ENCODE results near the gene PCDHGA8. TPM values are rescaled to one million over a fixed set of nuclear protein-coding genes. Genes with fewer than 3 reads are reported as not detected.
"Not testable (repeated sequence)": the region's sequence is repeated elsewhere in the genome, so short reads cannot be mapped to it uniquely, and the experiment has no call there.

PCDHGA8 gene
- total RNA-seq, 1 donor from 2014 or later, result 1.2 TPM

GRCh38 chr5:141427783-141428426 lies 35.5 kb downstream of the PCDHGA8 start:
- Histone ChIP-seq H3K36me3 (no peaks in the 10 kb centered on the region), H3K4me1 (no peaks in the 10 kb centered on the region), H3K27me3 (no peaks in the 10 kb centered on the region), H3K27ac (no peak overlapping the region), H3K4me3 (no peak overlapping the region), H3K9me3 (peaks cover 60% of the 10 kb centered on the region)
- no peak for DNase-seq
- no peak for ATAC-seq
- TF ChIP-seq CTCF (IDR thresholded peaks at IDR 0.05), result no peak
- intact Hi-C loops (cut with DNase I), result no loop called here

DNA sequence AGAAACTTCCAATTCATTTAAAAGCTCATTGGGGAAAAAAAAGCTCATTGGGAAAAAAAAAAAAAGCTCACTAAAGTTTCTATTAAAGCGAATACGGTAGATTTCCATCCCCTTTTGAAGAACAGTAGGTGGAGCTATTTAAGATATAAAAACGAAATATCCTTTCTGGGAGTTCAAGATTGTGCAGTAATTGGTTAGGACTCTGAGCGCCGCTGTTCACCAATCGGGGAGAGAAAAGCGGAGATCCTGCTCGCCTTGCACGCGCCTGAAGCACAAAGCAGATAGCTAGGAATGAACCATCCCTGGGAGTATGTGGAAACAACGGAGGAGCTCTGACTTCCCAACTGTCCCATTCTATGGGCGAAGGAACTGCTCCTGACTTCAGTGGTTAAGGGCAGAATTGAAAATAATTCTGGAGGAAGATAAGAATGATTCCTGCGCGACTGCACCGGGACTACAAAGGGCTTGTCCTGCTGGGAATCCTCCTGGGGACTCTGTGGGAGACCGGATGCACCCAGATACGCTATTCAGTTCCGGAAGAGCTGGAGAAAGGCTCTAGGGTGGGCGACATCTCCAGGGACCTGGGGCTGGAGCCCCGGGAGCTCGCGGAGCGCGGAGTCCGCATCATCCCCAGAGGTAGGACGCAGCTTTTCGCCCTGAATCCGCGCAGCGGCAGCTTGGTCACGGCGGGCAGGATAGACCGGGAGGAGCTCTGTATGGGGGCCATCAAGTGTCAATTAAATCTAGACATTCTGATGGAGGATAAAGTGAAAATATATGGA lies 38.1 kb downstream of the PCDHGA8 start, which contains the start of gene PCDHGA12:
Gene PCDHGA12, plus strand, starts transcription at position 176 of the 782 bp plus-strand sequence. Its CDS starts 253 bp downstream, at position 429.
- ATAC-seq (peak; percentile 81), DNase-seq (no peak)
- peak; percentile 38 for TF ChIP-seq CTCF (IDR thresholded peaks at IDR 0.05)
- Histone ChIP-seq H3K27ac (no peak within 1 kb of the TSS), H3K9me3 (peaks cover 37% of the 10 kb centered on the region), H3K27me3 (no peaks in the 10 kb centered on the region), H3K4me3 (peak within 1 kb of the TSS; percentile 15), H3K36me3 (no peaks in the 10 kb centered on the region), H3K4me1 (no peaks in the 10 kb centered on the region)
- intact Hi-C loops (cut with DNase I), result no loop called here

DNA sequence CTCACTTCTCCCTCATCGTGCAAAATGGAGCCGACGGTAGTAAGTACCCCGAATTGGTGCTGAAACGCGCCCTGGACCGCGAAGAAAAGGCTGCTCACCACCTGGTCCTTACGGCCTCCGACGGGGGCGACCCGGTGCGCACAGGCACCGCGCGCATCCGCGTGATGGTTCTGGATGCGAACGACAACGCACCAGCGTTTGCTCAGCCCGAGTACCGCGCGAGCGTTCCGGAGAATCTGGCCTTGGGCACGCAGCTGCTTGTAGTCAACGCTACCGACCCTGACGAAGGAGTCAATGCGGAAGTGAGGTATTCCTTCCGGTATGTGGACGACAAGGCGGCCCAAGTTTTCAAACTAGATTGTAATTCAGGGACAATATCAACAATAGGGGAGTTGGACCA lies 38.9 kb downstream of the PCDHGA8 start:
- Histone ChIP-seq H3K36me3 (no peaks in the 10 kb centered on the region), H3K27me3 (no peaks in the 10 kb centered on the region), H3K4me1 (no peaks in the 10 kb centered on the region), H3K27ac (no peak overlapping the region), H3K9me3 (peaks cover 32% of the 10 kb centered on the region), H3K4me3 (peak overlapping the region; percentile 15)
- TF ChIP-seq CTCF (IDR thresholded peaks at IDR 0.05), result no peak
- DNase-seq, result no peak
- ATAC-seq, result peak; percentile 21
- intact Hi-C loops (cut with DNase I), result no loop called here

GRCh38 chr5:141432308-141432707 lies 39.9 kb downstream of the PCDHGA8 start:
- H3K27me3 ChIP-seq; DNase-seq; ATAC-seq; H3K27ac ChIP-seq; intact Hi-C loops (cut with DNase I); H3K4me1 ChIP-seq; H3K36me3 ChIP-seq; H3K4me3 ChIP-seq: not testable (repeated sequence)
- peaks cover 23% of the 10 kb centered on the region for H3K9me3 ChIP-seq

GRCh38 chr5:141432726-141433125 lies 40.3 kb downstream of the PCDHGA8 start:
- H3K27me3 ChIP-seq; H3K27ac ChIP-seq; DNase-seq; ATAC-seq; H3K36me3 ChIP-seq; H3K4me3 ChIP-seq; H3K4me1 ChIP-seq; intact Hi-C loops (cut with DNase I): not testable (repeated sequence)
- H3K9me3 ChIP-seq, result peaks cover 22% of the 10 kb centered on the region

GRCh38 chr5:141434006-141434405 lies 41.6 kb downstream of the PCDHGA8 start:
- intact Hi-C loops (cut with DNase I), result no loop called here
- Histone ChIP-seq H3K27ac (no peak overlapping the region), H3K36me3 (no peaks in the 10 kb centered on the region), H3K4me3 (no peak overlapping the region), H3K27me3 (no peaks in the 10 kb centered on the region), H3K4me1 (no peaks in the 10 kb centered on the region), H3K9me3 (peaks cover 18% of the 10 kb centered on the region)
- TF ChIP-seq CTCF (IDR thresholded peaks at IDR 0.05), result no peak
- DNase-seq, result no peak
- no peak for ATAC-seq
